Common myeloid progenitor, CD34-positive (primary cell): Measurements from ENCODE around the gene MPRIP.

Source experiments
- CTCF ChIA-PET: fragments of 350-600 bp; sonication (Branson Sonifier 250); formaldehyde crosslinking; loops from one replicate; lab custom pipeline; 2021; ENCODE audit warnings: antibody characterized with exemption; lab: Charles Lee
- POLR2A ChIA-PET: fragments of 350-600 bp; sonication (Branson Sonifier 250); formaldehyde crosslinking; loops from one replicate; lab custom pipeline; 2021; ENCODE audit warnings: antibody characterized with exemption; lab: Charles Lee
- DNase-seq, 3 donors: peaks; one replicate each; pipeline versions ENCODE4 v3.0.0 to v3.0.0-alpha.2; 2013
- H3K27ac ChIP-seq, 2 experiments: 1 replicate in 1 of 2; 2 replicates in 1 of 2; pipeline ENCODE4 v1.7.0; 2013; ENCODE audit warnings: inconsistent platforms in 2 of 2, low read length in 2 of 2, mild to moderate bottlenecking in 2 of 2, low read depth in 1 of 2, moderate library complexity in 1 of 2; ENCODE audit not compliant: severe bottlenecking in 2 of 2, insufficient read depth in 1 of 2, poor library complexity in 1 of 2
- H3K27me3 ChIP-seq, 5 experiments: replicated peaks in 2 of 5; 1 replicate in 3 of 5; 2 replicates in 2 of 5; pipeline versions ENCODE4 v1.6.1 to v1.7.0; 2013; ENCODE audit warnings: low read length in 4 of 5, mild to moderate bottlenecking in 2 of 5, moderate library complexity in 2 of 5, inconsistent platforms in 1 of 5; ENCODE audit not compliant: insufficient read depth in 5 of 5, control insufficient read depth in 4 of 5
- H3K36me3 ChIP-seq, 4 experiments: 1 replicate in 2 of 4; 2 replicates in 2 of 4; pipeline versions ENCODE4 v1.6.1 to v1.7.0; 2013; ENCODE audit warnings: low read length in 3 of 4, control low read depth in 1 of 4, mild to moderate bottlenecking in 1 of 4; ENCODE audit not compliant: control insufficient read depth in 4 of 4, insufficient read depth in 4 of 4
- H3K4me1 ChIP-seq, 4 experiments: 1 replicate in 3 of 4; 2 replicates in 1 of 4; pipeline versions ENCODE4 v1.6.1 to v1.7.1; 2013; ENCODE audit warnings: low read length in 3 of 4, mild to moderate bottlenecking in 3 of 4, control low read depth in 1 of 4, inconsistent platforms in 1 of 4, moderate library complexity in 1 of 4; ENCODE audit not compliant: control insufficient read depth in 4 of 4, insufficient read depth in 4 of 4; ENCODE audit errors: control extremely low read depth in 1 of 4
- H3K4me3 ChIP-seq, 7 experiments: 1 replicate in 4 of 7; 2 replicates in 3 of 7; pipeline versions ENCODE4 v1.5.1 to v1.7.0; 2013; ENCODE audit warnings: mild to moderate bottlenecking in 7 of 7, low read length in 6 of 7, moderate library complexity in 6 of 7, inconsistent platforms in 2 of 7, low read depth in 2 of 7, control low read depth in 1 of 7; ENCODE audit not compliant: insufficient read depth in 4 of 7, control insufficient read depth in 1 of 7; ENCODE audit errors: extremely low read depth in 1 of 7
- H3K9me3 ChIP-seq, 5 experiments: 1 replicate in 4 of 5; 2 replicates in 1 of 5; pipeline versions ENCODE4 v1.6.1 to v1.7.1; 2013; ENCODE audit warnings: low read length in 4 of 5, mild to moderate bottlenecking in 2 of 5, inconsistent platforms in 1 of 5, low read depth in 1 of 5, moderate library complexity in 1 of 5; ENCODE audit not compliant: control insufficient read depth in 4 of 5, insufficient read depth in 2 of 5; ENCODE audit errors: control extremely low read depth in 1 of 5
- WGBS: methylation state at CpG from one replicate; pipeline ENCODE4 v1.1.5; 2013; ENCODE audit not compliant: insufficient coverage; 5-methylcytosine and 5-hydroxymethylcytosine counted together

The MPRIP gene

GRCh38 chr17:17102176-17102575 is 59.9 kb downstream of the MPRIP start:
- H3K9me3 ChIP-seq, result no peaks in the 10 kb centered on the region
- DNase-seq, result no peak
- peaks cover 3 to 52% (median 12%) of the 10 kb centered on the region in 4 experiments for H3K36me3 ChIP-seq
- H3K27ac ChIP-seq, result no peak overlapping the region
- H3K27me3 ChIP-seq, result no peaks in the 10 kb centered on the region
- WGBS, result 94% methylated on average over 6 of the region's 6 CpGs
- ChIA-PET CTCF (interaction anchor here (1.2 kb wide), 1 partner anchor 16 kb away, joined by 3 read pairs; no protein-coding TSS in a partner anchor), POLR2A (no interaction called here)
- H3K4me1 ChIP-seq, result peaks cover 0 to 11% (median 0%) of the 10 kb centered on the region in 4 experiments
- H3K4me3 ChIP-seq, result no peak overlapping the region

GRCh38 chr17:17103160-17103559 is 60.9 kb downstream of the MPRIP start:
- POLR2A ChIA-PET, result no interaction called here
- no peaks in the 10 kb centered on the region for H3K9me3 ChIP-seq
- no peak overlapping the region for H3K27ac ChIP-seq
- DNase-seq, result no peak
- CTCF ChIA-PET, result no interaction called here
- peaks cover 0 to 14% (median 0%) of the 10 kb centered on the region in 4 experiments for H3K4me1 ChIP-seq
- WGBS, result 91% methylated on average over 6 of the region's 6 CpGs
- no peaks in the 10 kb centered on the region for H3K27me3 ChIP-seq
- peaks cover 3 to 47% (median 7%) of the 10 kb centered on the region in 4 experiments for H3K36me3 ChIP-seq
- no peak overlapping the region for H3K4me3 ChIP-seq

- 96% methylated on average over 6 of the region's 6 CpGs for WGBS
These were observed 61.8 kb downstream of the MPRIP start for GRCh38 chr17:17104036-17104435.

GRCh38 chr17:17104494-17104893 is 62.2 kb downstream of the MPRIP start:
- Histone ChIP-seq H3K27me3 (no peaks in the 10 kb centered on the region), H3K4me1 (peaks cover 0 to 26% (median 1%) of the 10 kb centered on the region in 4 experiments), H3K4me3 (no peak overlapping the region), H3K27ac (no peak overlapping the region), H3K36me3 (peaks cover 3 to 37% (median 4%) of the 10 kb centered on the region in 4 experiments), H3K9me3 (no peaks in the 10 kb centered on the region)
- POLR2A ChIA-PET, result no interaction called here
- WGBS, result 82% methylated on average over 11 of the region's 11 CpGs
- no peak for DNase-seq
- CTCF ChIA-PET, result interaction anchor here (0.5 kb wide), 1 partner anchor 22 kb away, joined by 3 read pairs; no protein-coding TSS in a partner anchor

More at GRCh38 chr17:17104036-17104435, 61.8 kb downstream of the MPRIP start:
- Histone ChIP-seq H3K4me3 (no peak overlapping the region), H3K4me1 (peaks cover 0 to 22% (median 0%) of the 10 kb centered on the region in 4 experiments), H3K9me3 (no peaks in the 10 kb centered on the region), H3K27me3 (no peaks in the 10 kb centered on the region), H3K36me3 (peaks cover 3 to 40% (median 4%) of the 10 kb centered on the region in 4 experiments), H3K27ac (no peak overlapping the region)
- ChIA-PET POLR2A (no interaction called here), CTCF (interaction anchor here (0.5 kb wide), 1 partner anchor 22 kb away, joined by 3 read pairs; no protein-coding TSS in a partner anchor)
- no peak for DNase-seq

- CTCF ChIA-PET, result no interaction called here
- no peaks in the 10 kb centered on the region for H3K9me3 ChIP-seq
- H3K27ac ChIP-seq, result no peak overlapping the region
- DNase-seq, result no peak
- peaks cover 0 to 33% (median 4%) of the 10 kb centered on the region in 4 experiments for H3K36me3 ChIP-seq
- H3K4me1 ChIP-seq, result peaks cover 0 to 36% (median 8%) of the 10 kb centered on the region in 4 experiments
- H3K27me3 ChIP-seq, result no peaks in the 10 kb centered on the region
- no peak overlapping the region for H3K4me3 ChIP-seq
- WGBS, result 100% methylated on average over 6 of the region's 7 CpGs
- POLR2A ChIA-PET, result no interaction called here
These were observed 63.7 kb downstream of the MPRIP start for GRCh38 chr17:17105976-17106375.

GRCh38 chr17:17106756-17107155 is 64.5 kb downstream of the MPRIP start:
- H3K4me1 ChIP-seq, result peaks cover 0 to 36% (median 8%) of the 10 kb centered on the region in 4 experiments
- CTCF ChIA-PET, result no interaction called here
- no peaks in the 10 kb centered on the region for H3K27me3 ChIP-seq
- H3K27ac ChIP-seq, result no peak overlapping the region
- H3K9me3 ChIP-seq, result no peaks in the 10 kb centered on the region
- no peak for DNase-seq
- 100% methylated on average over 1 of the region's 3 CpGs for WGBS
- peaks cover 0 to 30% (median 3%) of the 10 kb centered on the region in 4 experiments for H3K36me3 ChIP-seq
- POLR2A ChIA-PET, result no interaction called here
- H3K4me3 ChIP-seq, result no peak overlapping the region

- CTCF ChIA-PET, result interaction anchor here (1.5 to 6.0 kb wide), 2 partner anchors 14 to 23 kb away, joined by 3 to 28 read pairs; no protein-coding TSS in a partner anchor
- DNase-seq, result no peak
- POLR2A ChIA-PET, result no interaction called here
- Histone ChIP-seq H3K36me3 (peaks cover 0 to 27% (median 3%) of the 10 kb centered on the region in 4 experiments), H3K9me3 (no peaks in the 10 kb centered on the region), H3K27ac (no peak overlapping the region), H3K4me1 (peaks cover 0 to 36% (median 8%) of the 10 kb centered on the region in 4 experiments), H3K4me3 (no peak overlapping the region), H3K27me3 (no peaks in the 10 kb centered on the region)
- WGBS, result 98% methylated on average over 4 of the region's 4 CpGs
These were observed 65.0 kb downstream of the MPRIP start for GRCh38 chr17:17107281-17107680.
